Sciatic nerve (tissue), 2 donors: ENCODE data around the gene MMD2. TPM values are rescaled to one million over a fixed set of nuclear protein-coding genes. Genes with fewer than 3 reads are reported as not detected.
"Not testable (repeated sequence)": the region's sequence is repeated elsewhere in the genome, so short reads cannot be mapped to it uniquely, and the experiment has no call there.

Experiments used
- ATAC-seq: fragments of 200-7000 bp; cut with Tn5 transposase; one replicate; pipeline ENCODE4 v1.9.1; 2020; ENCODE audit warnings: mild to moderate bottlenecking, moderate library complexity
- DNase-seq: peaks from one replicate; pipeline ENCODE4 v3.0.0-alpha.2; 2020; ENCODE audit warnings: low spot score
- intact Hi-C: fragments of 100-400 bp; cut with DNase I; formaldehyde crosslinking; loops from one replicate; pipeline ENCODE4 v1.14.2; 2022
- total RNA-seq: library from RNA; stranded (reverse); fragmentation: NEBNext Ultra II Directional; extraction: Animal tissue kit (Norgen Biotek cat#: 25700); gene quantifications from one replicate; pipeline ENCODE4 v1.2.1, GENCODE V29; 2021
- donor health status: DM: no; HTN: no; CAD: no.
- donor health status: DM: no; HTN: no; CAD: no.

MMD2 gene
- total RNA-seq, 1 donor from 2014 or later, result 3.7 TPM

- intact Hi-C loops, result loop anchor here (5.0 kb wide), 1 partner anchor 54 kb away; the partner anchor contains the start of gene PAPOLB
- ATAC-seq (no peak), DNase-seq (no peak)
Measured at GRCh38 chr7:4916113-4916512, 42.9 kb downstream of the MMD2 start.

- no peak for ATAC-seq
- intact Hi-C loops, result no loop called here
- DNase-seq, result no peak
Measured at GRCh38 chr7:4911111-4911828, 47.7 kb downstream of the MMD2 start.

DNA sequence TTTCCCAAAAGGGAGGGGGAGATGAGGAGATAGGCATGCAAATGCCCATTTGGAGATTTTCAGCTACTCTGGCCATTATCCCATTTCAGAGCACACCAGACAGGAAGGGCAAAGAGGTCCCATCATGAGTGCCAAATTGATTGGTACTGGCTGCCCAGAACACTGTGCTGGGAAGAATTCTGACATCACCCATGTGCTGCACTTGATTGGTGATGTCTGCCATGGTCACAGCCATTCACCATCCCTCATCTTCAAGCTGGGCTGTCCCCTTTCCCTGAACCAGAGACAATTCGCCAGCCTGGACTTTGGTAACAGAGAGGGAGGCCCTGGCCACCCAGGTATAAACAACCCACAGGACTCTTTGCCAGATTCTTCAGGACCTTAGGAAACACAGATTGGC lies 52.3 kb downstream of the MMD2 start:
- DNase-seq (no peak), ATAC-seq (no peak)
- intact Hi-C loops, result loop anchor here (10.0 kb wide), 1 partner anchor 1842 kb away; no protein-coding TSS in a partner anchor

DNA sequence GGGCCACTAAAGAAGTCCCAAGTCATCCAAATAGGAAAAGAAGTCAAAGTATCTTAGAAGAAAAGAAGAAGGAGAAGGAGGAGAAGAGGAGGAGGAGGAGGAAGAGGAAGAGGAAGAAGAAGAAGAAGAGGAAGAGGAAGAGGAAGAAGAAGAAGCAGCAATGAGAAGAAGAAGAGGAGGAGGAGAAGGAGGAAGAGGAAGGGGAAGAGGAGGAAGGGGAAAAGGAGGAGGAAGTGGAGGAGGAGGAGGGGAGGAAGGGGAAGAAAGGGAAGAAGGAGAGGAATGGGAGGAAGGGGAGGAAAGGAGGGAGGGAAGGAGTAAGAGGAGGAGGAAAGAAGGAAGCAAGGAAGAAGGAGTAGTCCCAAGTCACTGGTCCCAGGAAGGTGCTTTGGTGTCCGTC lies 53.8 kb downstream of the MMD2 start:
- ATAC-seq, result no peak
- DNase-seq, result no peak
- intact Hi-C loops, result loop anchor here (10.0 kb wide), 1 partner anchor 1840 kb away; no protein-coding TSS in a partner anchor

GRCh38 chr7:4904346-4904745 lies 54.6 kb downstream of the MMD2 start:
- no peak for ATAC-seq
- no peak for DNase-seq
- intact Hi-C loops, result loop anchor here (10.0 kb wide), 1 partner anchor 1840 kb away; no protein-coding TSS in a partner anchor

DNA sequence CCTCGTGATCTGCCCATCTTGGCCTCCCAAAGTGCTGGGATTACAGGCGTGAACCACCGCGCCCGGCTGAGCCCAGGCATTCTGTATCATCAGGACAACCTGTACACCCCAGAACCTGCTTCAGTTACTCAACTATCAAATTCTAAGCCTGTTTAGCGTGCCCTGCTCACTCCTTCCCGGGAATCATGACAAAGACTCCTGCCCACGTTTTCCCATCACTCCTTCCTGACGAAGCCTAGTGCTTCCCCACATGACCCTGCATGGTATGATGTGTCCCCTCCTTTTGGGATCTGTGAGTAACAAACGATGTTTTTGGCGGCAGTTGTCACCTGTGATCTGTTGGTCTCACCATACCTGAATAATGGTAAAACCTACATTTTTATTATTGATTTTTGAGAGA lies 63.2 kb downstream of the MMD2 start:
- intact Hi-C loops, result loop anchor here (1.0 kb wide), 1 partner anchor 23 kb away; no protein-coding TSS in a partner anchor
- ATAC-seq, result no peak
- DNase-seq, result no peak

GRCh38 chr7:4894482-4894881 lies 64.5 kb downstream of the MMD2 start:
- intact Hi-C loops, result no loop called here
- ATAC-seq (no peak), DNase-seq (no peak)

DNA sequence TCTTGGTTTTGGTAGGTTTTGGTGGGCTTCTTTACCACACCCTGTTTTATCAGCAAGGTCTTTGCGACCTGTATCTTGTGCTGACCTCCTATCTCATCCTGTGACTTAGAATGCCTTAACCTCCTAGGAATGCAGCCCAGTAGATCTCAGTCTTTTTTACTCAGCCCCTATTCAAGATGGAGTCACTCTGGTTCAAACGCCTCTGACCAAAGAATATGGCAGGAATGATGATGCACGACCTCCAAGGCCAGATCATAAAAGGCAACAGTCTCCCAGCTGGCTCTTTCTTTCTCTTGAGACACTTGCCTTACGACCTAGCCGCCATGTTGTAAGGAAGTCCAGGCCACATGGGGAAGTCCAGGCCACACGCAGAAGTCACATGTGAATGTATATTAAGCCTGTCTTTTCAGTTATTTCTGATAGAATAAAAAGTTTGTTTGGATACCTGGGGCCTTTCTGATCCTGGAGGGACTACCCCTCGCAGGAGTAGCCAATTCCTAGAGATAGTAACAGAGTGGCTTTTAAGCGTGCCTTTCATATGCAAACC lies 65.0 kb downstream of the MMD2 start:
- ATAC-seq (no peak), DNase-seq (no peak)
- intact Hi-C loops, result no loop called here

GRCh38 chr7:4893188-4893587 lies 65.8 kb downstream of the MMD2 start:
- DNase-seq, intact Hi-C loops: not testable (repeated sequence)

GRCh38 chr7:4891522-4891921 lies 67.5 kb downstream of the MMD2 start:
- intact Hi-C loops, ATAC-seq, DNase-seq: not testable (repeated sequence)

More at GRCh38 chr7:4893188-4893587, 65.8 kb downstream of the MMD2 start:
- not testable (repeated sequence) for ATAC-seq

DNA sequence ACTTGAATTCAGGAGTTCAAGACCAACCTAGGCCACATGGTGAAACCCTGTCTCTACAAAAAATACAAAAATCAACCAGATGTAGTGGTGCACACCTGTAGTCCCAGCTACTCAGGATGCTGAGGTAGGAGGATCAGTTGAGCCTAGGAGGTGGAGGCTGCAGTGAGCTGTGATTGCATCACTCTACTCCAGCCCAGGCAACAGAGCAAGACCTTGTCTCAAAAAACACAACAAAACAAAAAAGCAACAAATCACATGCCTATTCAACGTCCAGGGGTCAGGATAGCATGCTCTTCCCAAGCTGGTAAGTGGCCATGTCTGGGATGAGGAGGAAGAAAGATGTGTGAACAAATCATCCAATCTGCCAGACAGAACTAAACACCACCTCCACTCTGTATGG lies 69.3 kb downstream of the MMD2 start:
- intact Hi-C loops, result no loop called here
- ATAC-seq, result no peak

DNA sequence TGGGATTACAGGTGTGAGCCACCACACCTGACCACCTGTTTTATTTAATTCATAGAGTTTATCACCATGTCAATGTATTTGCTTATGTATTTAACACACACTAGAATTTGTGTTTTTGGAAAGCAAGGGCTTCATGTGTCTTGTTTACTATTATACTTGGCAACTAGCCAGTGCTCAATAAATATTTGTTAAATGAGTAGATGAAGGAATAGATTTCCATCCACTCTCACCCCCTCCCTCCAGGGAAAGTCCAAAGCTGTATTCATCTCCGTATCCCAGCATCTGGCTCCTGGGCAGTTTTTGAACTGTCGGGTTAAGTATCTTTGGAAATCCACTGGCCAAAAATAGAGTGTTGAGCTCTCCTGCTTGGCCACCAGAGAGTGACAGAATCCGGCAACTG lies 70.8 kb downstream of the MMD2 start:
- ATAC-seq, result no peak
- DNase-seq, result no peak
- intact Hi-C loops, result no loop called here

More for the DNA sequence above, 69.3 kb downstream of the MMD2 start:
- DNase-seq, result no peak

- DNase-seq, result no peak
- intact Hi-C loops, result no loop called here
Measured at GRCh38 chr7:4886671-4887070, 72.3 kb downstream of the MMD2 start.

GRCh38 chr7:4885317-4885807 lies 73.6 kb downstream of the MMD2 start:
- ATAC-seq, result no peak
- intact Hi-C loops, result no loop called here
- no peak for DNase-seq

More at GRCh38 chr7:4886671-4887070, 72.3 kb downstream of the MMD2 start:
- no peak for ATAC-seq

DNA sequence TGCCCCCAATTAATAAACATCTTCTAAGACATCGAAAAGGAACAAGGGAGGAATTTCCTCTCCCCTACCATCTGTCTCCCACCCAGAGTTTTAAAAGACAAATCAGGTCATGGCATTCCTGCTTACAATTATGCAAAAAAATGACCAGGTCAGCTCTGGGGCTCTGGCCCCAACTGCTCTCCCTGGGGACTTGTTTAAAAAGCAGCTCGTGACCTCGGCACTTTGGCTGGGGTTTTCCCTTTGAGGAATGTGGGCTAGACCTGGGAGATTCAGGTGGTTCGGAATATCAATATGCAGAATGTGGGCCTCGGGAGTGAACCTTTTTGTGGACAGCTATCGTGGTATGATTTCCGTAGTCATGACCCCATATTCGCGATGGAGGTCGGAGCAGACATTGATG lies 74.8 kb downstream of the MMD2 start:
- no peak for DNase-seq
- no peak for ATAC-seq
- intact Hi-C loops, result loop anchor here (5.0 kb wide), 1 partner anchor 82 kb away; no protein-coding TSS in a partner anchor

GRCh38 chr7:4883372-4884144 lies 75.4 kb downstream of the MMD2 start, which contains the start of gene RADIL:
RADIL (minus strand) TSS chr7:4883716; CDS start chr7:4878139, 5,577 bp downstream.
- intact Hi-C loops, result loop anchor here (2.0 to 5.0 kb wide), 2 partner anchors 29 to 81 kb away; no protein-coding TSS in a partner anchor
- peak; percentile 94 for ATAC-seq
- peak; percentile 98 for DNase-seq

DNA sequence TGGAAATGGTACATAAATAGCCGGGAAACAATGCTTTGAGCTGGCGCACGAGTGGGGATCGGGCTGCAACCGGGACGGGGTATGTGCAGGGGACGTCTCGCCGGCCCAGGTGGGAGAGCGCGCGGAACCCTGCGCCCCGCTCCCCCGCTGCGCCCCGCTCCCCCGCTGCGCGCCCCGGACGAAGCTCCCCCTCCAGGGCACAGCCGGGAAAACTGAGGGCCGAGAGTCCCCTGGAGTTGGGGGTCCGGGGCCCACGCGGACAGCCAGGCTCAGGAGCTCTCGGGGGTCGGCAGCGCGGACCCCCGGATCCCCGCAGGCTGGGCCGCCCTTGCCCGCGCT lies 76.0 kb downstream of the MMD2 start:
- no peak for ATAC-seq
- intact Hi-C loops, result loop anchor here (2.0 to 5.0 kb wide), 2 partner anchors 28 to 81 kb away; no protein-coding TSS in a partner anchor
- DNase-seq, result no peak

GRCh38 chr7:4882169-4883032 lies 76.6 kb downstream of the MMD2 start:
- intact Hi-C loops, result loop anchor here (2.0 to 5.0 kb wide), 2 partner anchors 28 to 80 kb away; no protein-coding TSS in a partner anchor
- ATAC-seq, result peak; percentile 87
- peak; percentile 81 for DNase-seq
